Right lobe of liver (tissue), 6 donors: Measurements from ENCODE around the gene SULT4A1. TPM values are rescaled to one million over a fixed set of nuclear protein-coding genes. Genes with fewer than 3 reads are reported as not detected.

ENCODE experiments used
- ATAC-seq, 4 donors: fragments of 200-7000 bp; cut with Tn5 transposase; one replicate each; pipeline ENCODE4 v1.9.1; 2020; ENCODE audit warnings: mild to moderate bottlenecking in 4 of 4, moderate library complexity in 4 of 4
- DNase-seq, 3 donors: peaks; one replicate each; pipeline ENCODE4 v3.0.0-alpha.2; 2020
- H3K27ac ChIP-seq, 3 donors: fragments of 200-600 bp; one replicate each; pipeline ENCODE4 v1.8.0; 2022
- H3K27me3 ChIP-seq, 2 donors: fragments of 200-600 bp; one replicate each; pipeline ENCODE4 v1.8.0; 2022
- H3K36me3 ChIP-seq, 4 donors: fragments of 200-600 bp; sonication (generic) in 1 of 4; one replicate each; pipeline versions ENCODE4 v1.5.1 to v1.8.0; 2017 to 2022; ENCODE audit warnings: control low read depth in 1 of 4
- H3K4me1 ChIP-seq, 4 donors: fragments of 200-600 bp; sonication (generic) in 1 of 4; one replicate each; pipeline versions ENCODE4 v1.5.1 to v1.8.0; 2017 to 2022; ENCODE audit warnings: control low read depth in 1 of 4
- H3K4me3 ChIP-seq, 3 donors: fragments of 200-600 bp; one replicate each; pipeline ENCODE4 v1.8.0; 2022
- H3K9me3 ChIP-seq, 4 donors: fragments of 200-600 bp; sonication (generic) in 1 of 4; one replicate each; pipeline versions ENCODE4 v1.5.1 to v1.8.0; 2017 to 2022; ENCODE audit warnings: control low read depth in 1 of 4
- POLR2A ChIP-seq: fragments of 450-650 bp; IDR thresholded peaks from one replicate; pipeline ENCODE4 v1.6.1; 2017; ENCODE audit warnings: antibody characterized with exemption, mild to moderate bottlenecking
- WGBS: methylation state at CpG from one replicate; pipeline ENCODE4 v1.1.6; 2018; ENCODE audit warnings: low coverage, low lambda C conversion rate; ENCODE audit not compliant: insufficient coverage; ENCODE audit errors: missing lambda C conversion rate; 5-methylcytosine and 5-hydroxymethylcytosine counted together
- intact Hi-C, 2 donors: fragments of 100-400 bp; cut with DNase I; formaldehyde crosslinking; loops; one replicate each; pipeline versions ENCODE4 v1.11.2 to v1.14.1; 2022
- total RNA-seq, 6 experiments: library from RNA; depleted of rRNA in 2 of 6; stranded (reverse); fragments of >200 nt in 2 of 6; fragmentation: NEBNext Ultra II Directional in 3 of 6; extraction: Animal tissue kit (Norgen Biotek cat#: 25700) in 3 of 6; gene quantifications; one replicate each; pipeline versions ENCODE4 v1.1.0 to v1.2.4, GENCODE V29; 2016 to 2023
- TF ChIP-seq, protein P1 (sequence below), 4 donors: fragments of 200-600 bp in 3 of 4; fragments of 450-650 bp in 1 of 4; IDR thresholded peaks; one replicate each; pipeline versions ENCODE4 v1.5.1 to v1.8.0; 2016 to 2022; ENCODE audit warnings: antibody characterized with exemption in 4 of 4, mild to moderate bottlenecking in 2 of 4
- donor health status: DM: no; HTN: yes; CAD: no.
- donor health status: DM: no; HTN: no; CAD: no.
- donor health status: DM: no; HTN: no; CAD: no.
- donor health status: DM: no; HTN: yes; CAD: no.
- donor health status: DM: no; HTN: yes; CAD: no.

The SULT4A1 gene
- total RNA-seq, 6 experiments from 2014 or later, result 0.09 to 0.20 (median 0.15) TPM; not detected in 2

DNA sequence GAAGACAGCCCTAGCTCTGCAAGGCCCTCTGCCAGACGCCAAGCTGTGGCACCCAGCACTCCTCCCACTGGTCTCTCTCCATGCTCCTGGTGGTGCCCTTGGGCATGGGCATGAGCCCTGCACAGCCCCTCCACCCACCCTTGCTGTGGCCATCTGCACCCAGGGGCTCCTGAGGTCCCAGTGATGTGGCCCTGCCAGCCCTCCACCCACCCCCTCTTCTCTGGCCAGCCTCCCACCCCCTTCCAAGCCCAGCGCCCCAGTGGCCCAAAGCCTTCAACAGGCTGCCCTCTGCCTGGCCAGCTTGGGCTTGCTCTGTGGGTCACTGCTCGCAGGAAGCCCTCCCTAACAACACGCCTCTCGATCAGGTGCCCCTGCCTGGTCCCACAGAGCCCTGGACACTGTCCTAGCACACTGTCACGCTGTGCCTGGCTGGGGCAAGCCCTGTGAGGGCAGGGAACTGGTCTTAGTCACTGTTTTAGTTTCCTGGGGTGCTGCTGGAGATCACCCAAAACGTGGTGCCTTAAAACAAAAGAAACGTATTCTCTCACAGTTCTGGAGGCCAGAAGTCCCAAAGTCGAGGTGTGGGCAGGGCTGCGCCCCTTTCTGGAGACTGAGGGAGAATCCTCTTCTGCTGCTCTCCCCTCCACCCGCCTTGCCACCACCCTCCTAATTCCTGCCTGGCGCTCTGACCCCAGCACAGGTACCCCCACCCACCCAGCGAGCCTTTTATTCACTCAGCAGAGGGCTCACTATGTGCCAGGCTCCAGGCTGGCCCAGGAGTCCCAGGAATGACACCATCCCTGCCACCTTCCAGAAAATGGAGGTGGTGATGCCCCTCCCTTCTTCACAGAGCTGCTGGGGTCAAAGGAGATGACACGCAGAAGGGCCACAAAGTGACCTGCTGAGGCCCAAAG lies 14.7 kb downstream of the SULT4A1 start:
- DNase-seq, result peak in 1 of 3 donors; percentile 42
- Histone ChIP-seq H3K4me3 (no peak overlapping the region), H3K4me1 (peaks cover 0 to 13% (median 4%) of the 10 kb centered on the region in 4 donors), H3K27ac (no peak overlapping the region), H3K36me3 (no peaks in the 10 kb centered on the region), H3K9me3 (no peaks in the 10 kb centered on the region), H3K27me3 (no peaks in the 10 kb centered on the region)
- no peak for ATAC-seq
- intact Hi-C loops, result no loop called here
- TF ChIP-seq, protein P1, sequence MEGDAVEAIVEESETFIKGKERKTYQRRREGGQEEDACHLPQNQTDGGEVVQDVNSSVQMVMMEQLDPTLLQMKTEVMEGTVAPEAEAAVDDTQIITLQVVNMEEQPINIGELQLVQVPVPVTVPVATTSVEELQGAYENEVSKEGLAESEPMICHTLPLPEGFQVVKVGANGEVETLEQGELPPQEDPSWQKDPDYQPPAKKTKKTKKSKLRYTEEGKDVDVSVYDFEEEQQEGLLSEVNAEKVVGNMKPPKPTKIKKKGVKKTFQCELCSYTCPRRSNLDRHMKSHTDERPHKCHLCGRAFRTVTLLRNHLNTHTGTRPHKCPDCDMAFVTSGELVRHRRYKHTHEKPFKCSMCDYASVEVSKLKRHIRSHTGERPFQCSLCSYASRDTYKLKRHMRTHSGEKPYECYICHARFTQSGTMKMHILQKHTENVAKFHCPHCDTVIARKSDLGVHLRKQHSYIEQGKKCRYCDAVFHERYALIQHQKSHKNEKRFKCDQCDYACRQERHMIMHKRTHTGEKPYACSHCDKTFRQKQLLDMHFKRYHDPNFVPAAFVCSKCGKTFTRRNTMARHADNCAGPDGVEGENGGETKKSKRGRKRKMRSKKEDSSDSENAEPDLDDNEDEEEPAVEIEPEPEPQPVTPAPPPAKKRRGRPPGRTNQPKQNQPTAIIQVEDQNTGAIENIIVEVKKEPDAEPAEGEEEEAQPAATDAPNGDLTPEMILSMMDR (IDR thresholded peaks at IDR 0.05), result no peak
- no peak for TF ChIP-seq POLR2A
- no CpG with 5 or more reads among the region's 14 CpGs for WGBS

DNA sequence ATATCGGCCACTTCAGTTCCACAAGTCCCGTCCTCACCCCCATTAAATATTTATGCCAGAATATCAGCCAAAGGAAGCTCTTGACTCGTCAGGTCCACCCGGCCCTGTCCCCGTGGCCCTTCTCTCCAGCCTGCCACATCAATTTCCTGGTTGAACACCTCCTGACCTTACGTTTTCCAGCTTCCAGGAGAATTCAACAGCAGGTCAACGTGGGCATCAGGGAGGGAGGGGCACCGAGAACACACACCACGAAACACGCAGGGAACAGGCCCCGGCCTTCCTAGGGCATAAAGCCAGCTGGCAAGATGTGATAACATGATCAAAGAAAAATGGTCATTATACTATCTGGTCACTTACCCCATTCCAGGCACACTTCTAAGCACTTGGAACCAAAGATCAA lies 15.3 kb downstream of the SULT4A1 start:
- H3K27me3 ChIP-seq, result no peaks in the 10 kb centered on the region
- TF ChIP-seq, protein P1 (IDR thresholded peaks at IDR 0.05), result no peak
- TF ChIP-seq POLR2A, result no peak
- no peaks in the 10 kb centered on the region for H3K9me3 ChIP-seq
- peaks cover 0 to 13% (median 4%) of the 10 kb centered on the region in 4 donors for H3K4me1 ChIP-seq
- 66% methylated on average over 11 of the region's 11 CpGs for WGBS
- no peak for ATAC-seq
- no peaks in the 10 kb centered on the region for H3K36me3 ChIP-seq
- no peak overlapping the region for H3K27ac ChIP-seq
- intact Hi-C loops, result no loop called here
- H3K4me3 ChIP-seq, result no peak overlapping the region
- DNase-seq, result peak in 1 of 3 donors; percentile 25

DNA sequence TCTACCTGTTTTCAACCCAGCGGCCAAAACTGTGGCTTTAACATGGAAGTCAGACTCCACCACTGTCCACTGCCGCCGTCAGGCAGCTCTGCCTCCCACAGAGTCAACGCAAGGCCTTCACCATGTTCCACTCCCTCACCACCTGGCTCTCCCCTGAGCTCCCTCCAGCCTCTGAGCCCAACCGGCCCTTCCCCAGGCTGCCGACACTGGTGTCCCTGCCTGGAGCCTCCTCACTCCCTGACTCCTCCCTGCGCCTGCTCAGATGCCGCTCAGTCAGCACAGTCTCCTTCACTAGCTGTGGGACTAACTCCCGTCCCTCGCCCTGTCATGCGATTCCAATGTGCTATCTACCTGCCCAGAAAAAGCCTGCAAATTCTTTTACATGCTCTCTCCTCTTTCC lies 16.3 kb downstream of the SULT4A1 start:
- Histone ChIP-seq H3K9me3 (no peaks in the 10 kb centered on the region), H3K27ac (no peak overlapping the region), H3K4me1 (peaks cover 0 to 13% (median 4%) of the 10 kb centered on the region in 4 donors), H3K36me3 (no peaks in the 10 kb centered on the region), H3K27me3 (no peaks in the 10 kb centered on the region), H3K4me3 (no peak overlapping the region)
- 50% methylated on average over 4 of the region's 11 CpGs for WGBS
- intact Hi-C loops, result no loop called here
- DNase-seq, result peak in 1 of 3 donors; percentile 46
- ATAC-seq, result no peak
- TF ChIP-seq, protein P1 (IDR thresholded peaks at IDR 0.05), result no peak
- no peak for TF ChIP-seq POLR2A

DNA sequence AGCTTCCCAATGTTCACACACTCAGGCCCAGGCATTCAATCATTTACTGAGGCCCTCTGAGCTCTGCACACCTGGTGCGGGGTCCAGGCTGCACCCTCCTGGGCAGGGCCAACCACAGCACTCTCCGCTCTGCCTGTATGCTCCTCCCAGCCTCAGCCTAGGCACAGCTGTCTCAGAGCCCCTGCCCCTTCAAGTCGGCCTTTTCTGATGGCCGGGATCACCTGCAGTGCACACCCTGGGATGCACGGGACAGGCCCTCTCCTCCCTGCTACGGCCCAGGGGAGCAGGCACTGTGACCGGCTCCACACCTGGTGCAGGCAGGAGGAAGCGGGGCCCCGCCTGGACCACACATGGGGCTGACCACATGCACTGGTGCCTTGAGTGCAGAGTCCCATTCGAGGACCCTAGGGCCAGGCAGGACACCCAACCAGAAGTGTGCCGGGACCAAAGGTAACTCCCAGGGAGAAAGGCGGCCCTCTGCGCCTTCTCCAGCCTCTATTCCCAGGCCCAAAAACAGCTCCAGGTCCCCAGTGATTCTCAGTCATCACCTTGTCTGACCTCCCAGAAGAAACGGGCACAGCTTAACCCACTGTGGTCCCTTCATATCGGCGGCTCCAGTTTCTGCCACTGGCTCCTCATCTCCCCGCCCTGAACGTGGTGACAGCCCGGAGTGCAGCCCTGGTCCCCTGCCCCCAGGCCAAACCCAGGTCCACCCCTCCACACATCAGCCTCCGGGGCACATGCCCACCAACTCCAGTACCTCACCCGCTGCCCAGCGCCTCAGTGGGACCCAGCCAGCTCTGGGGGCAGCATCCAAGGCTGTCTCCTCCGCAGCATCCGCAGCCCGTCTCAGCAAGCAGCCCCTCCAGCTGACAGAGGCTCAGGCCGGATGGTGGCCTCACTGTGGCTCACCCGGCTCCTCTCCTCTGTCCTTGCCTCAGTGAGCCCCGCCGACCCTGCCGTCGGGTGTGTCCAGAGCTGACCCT lies 17.5 kb downstream of the SULT4A1 start:
- 76% methylated on average over 5 of the region's 31 CpGs for WGBS
- TF ChIP-seq, protein P1 (IDR thresholded peaks at IDR 0.05), result no peak
- TF ChIP-seq POLR2A, result no peak
- no peaks in the 10 kb centered on the region for H3K36me3 ChIP-seq
- no peak for ATAC-seq
- no peaks in the 10 kb centered on the region for H3K9me3 ChIP-seq
- no peak overlapping the region for H3K4me3 ChIP-seq
- intact Hi-C loops, result no loop called here
- DNase-seq, result peak in 1 of 3 donors; percentile 46
- peaks cover 0 to 13% (median 4%) of the 10 kb centered on the region in 4 donors for H3K4me1 ChIP-seq
- no peak overlapping the region for H3K27ac ChIP-seq
- no peaks in the 10 kb centered on the region for H3K27me3 ChIP-seq
